Measurements from ENCODE around the gene HOMER2. TPM values are rescaled to one million over a fixed set of nuclear protein-coding genes. Genes with fewer than 3 reads are reported as not detected.

The HOMER2 gene
- total RNA-seq, 1 experiment from 2014 or later = 14.2 TPM

DNA sequence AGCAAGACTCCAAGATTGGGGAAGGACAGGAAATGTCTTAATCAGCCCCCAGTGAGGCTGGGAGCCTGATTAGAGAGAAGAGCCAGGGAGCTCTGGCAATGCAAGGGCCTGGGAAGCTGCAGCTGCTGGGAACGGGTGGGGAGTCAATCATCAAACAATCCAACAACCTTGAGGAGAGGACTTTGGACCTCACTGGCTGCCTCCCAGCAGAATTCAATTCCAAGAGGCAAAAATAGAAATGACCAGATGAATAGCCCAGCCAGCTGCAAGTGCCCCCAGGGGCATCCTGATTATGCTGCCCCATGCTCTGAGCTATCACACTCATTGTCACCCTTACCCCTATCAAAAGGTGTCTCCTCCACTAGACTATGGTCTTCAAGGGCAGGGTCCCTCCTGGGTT is 6.1 kb upstream of the HOMER2 start:
- H3K4me2 ChIP-seq (ENCODE audit: insufficient read depth, insufficient read length, low read length) = no peak overlapping the region
- no peak overlapping the region for H3K4ac ChIP-seq (ENCODE audit: low read depth, low read length)
- no peak overlapping the region for H2BK120ac ChIP-seq (ENCODE audit: low read depth, low read length, poor library complexity, severe bottlenecking)
- Mint-ChIP-seq H3K9me3 (no peaks in the 10 kb centered on the region), H3K4me1 (peaks cover 11 to 15% of the 10 kb centered on the region in 2 experiments), H3K4me3 (no peak overlapping the region), H3K27ac (no peak overlapping the region; a peak in 1 of 7 replicates), H3K27me3 (ENCODE audit: low read depth) (peaks cover 5% of the 10 kb centered on the region), H3K36me3 (ENCODE audit: insufficient read depth in 1 of 3, low read depth in 3 of 3) (no peaks in the 10 kb centered on the region)
- H4K8ac ChIP-seq (replicated peaks; ENCODE audit: insufficient read length, low read depth, low read length) = no peak overlapping the region
- no peak overlapping the region for H2BK5ac ChIP-seq (ENCODE audit: insufficient read length, low read length)
- no peaks in the 10 kb centered on the region for H3K23me2 ChIP-seq (ENCODE audit: insufficient read length, low read depth, low read length, poor library complexity, severe bottlenecking)
- H2BK12ac ChIP-seq (ENCODE audit: insufficient read length, low read depth, low read length) = no peak overlapping the region
- H3K9ac ChIP-seq (ENCODE audit: extremely low read depth, insufficient read length, low read length) = no peak overlapping the region
- no peak overlapping the region for H3K18ac ChIP-seq (ENCODE audit: insufficient read length, low read depth, low read length)
- no peak overlapping the region for H2AFZ ChIP-seq (ENCODE audit: low read length)
- no peaks in the 10 kb centered on the region for H3K4me1 ChIP-seq (ENCODE audit: insufficient read depth, low read length)
- H3K9me3 ChIP-seq (ENCODE audit: control insufficient read depth, low read depth, low read length) = no peaks in the 10 kb centered on the region
- no peak for DNase-seq
- H2BK20ac ChIP-seq (ENCODE audit: low read depth, low read length, poor library complexity, severe bottlenecking) = no peak overlapping the region
- H4K20me1 ChIP-seq (ENCODE audit: control insufficient read depth, insufficient read depth, insufficient read length) = no peaks in the 10 kb centered on the region
- no peak overlapping the region for H3K14ac ChIP-seq (ENCODE audit: insufficient read depth, low read length)
- no peak overlapping the region for H3T11ph ChIP-seq (ENCODE audit: low read length)
- no CpG with 5 or more reads among the region's 1 CpG for WGBS (ENCODE audit: extremely low coverage, insufficient read length, low lambda C conversion rate)
- H4K5ac ChIP-seq (ENCODE audit: insufficient read length, low read depth, low read length) = no peak overlapping the region
- no peak overlapping the region for H3K27ac ChIP-seq (ENCODE audit: insufficient read length, low read depth, low read length)
- H3K23ac ChIP-seq (ENCODE audit: insufficient read length, low read depth, low read length) = no peak overlapping the region
- H3K27me3 ChIP-seq (ENCODE audit: insufficient read depth, low read length) = no peaks in the 10 kb centered on the region
- TF ChIP-seq, protein P1, sequence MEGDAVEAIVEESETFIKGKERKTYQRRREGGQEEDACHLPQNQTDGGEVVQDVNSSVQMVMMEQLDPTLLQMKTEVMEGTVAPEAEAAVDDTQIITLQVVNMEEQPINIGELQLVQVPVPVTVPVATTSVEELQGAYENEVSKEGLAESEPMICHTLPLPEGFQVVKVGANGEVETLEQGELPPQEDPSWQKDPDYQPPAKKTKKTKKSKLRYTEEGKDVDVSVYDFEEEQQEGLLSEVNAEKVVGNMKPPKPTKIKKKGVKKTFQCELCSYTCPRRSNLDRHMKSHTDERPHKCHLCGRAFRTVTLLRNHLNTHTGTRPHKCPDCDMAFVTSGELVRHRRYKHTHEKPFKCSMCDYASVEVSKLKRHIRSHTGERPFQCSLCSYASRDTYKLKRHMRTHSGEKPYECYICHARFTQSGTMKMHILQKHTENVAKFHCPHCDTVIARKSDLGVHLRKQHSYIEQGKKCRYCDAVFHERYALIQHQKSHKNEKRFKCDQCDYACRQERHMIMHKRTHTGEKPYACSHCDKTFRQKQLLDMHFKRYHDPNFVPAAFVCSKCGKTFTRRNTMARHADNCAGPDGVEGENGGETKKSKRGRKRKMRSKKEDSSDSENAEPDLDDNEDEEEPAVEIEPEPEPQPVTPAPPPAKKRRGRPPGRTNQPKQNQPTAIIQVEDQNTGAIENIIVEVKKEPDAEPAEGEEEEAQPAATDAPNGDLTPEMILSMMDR (conservative IDR thresholded peaks at IDR 0.05) = no peak
- no peak overlapping the region for H2AK5ac ChIP-seq (ENCODE audit: insufficient read length, low read length)
- H4K91ac ChIP-seq (ENCODE audit: insufficient read length, low read depth, low read length) = no peak overlapping the region
- no peaks in the 10 kb centered on the region for H3K79me2 ChIP-seq (ENCODE audit: insufficient read depth, low read length)
- H3K56ac ChIP-seq (ENCODE audit: insufficient read length, low read depth, low read length) = no peak overlapping the region
- no peaks in the 10 kb centered on the region for H3K79me1 ChIP-seq (ENCODE audit: insufficient read depth, low read depth, low read length, poor library complexity, severe bottlenecking)
- no peak overlapping the region for H2BK15ac ChIP-seq (ENCODE audit: low read depth, low read length)

Measured in H9 (cell line).